HepG2 (cell line): ENCODE measurements around the gene ULK4. TPM values are rescaled to one million over a fixed set of nuclear protein-coding genes. Genes with fewer than 3 reads are reported as not detected.

ENCODE experiments used
- ATAC-seq: fragments of 200-7000 bp; cut with Tn5 transposase; 3 replicates; pipeline ENCODE4 v1.9.1; 2020; ENCODE audit warnings: mild to moderate bottlenecking, moderate library complexity
- BruUV-seq: library from RNA; stranded (reverse); fragments of 400-500 nt; replicated peaks from 2 replicates; lab custom pipeline; 2021; lab: Mats Ljungman, UMichigan
- CTCF ChIA-PET: fragments of 300-600 bp; formaldehyde crosslinking; extraction: SDS; loops from one replicate; lab custom pipeline; 2021; ENCODE audit warnings: low total read pairs, inconsistent platforms, low intra/inter-chr PET ratio; lab: Yijun Ruan, JAX
- POLR2A ChIA-PET: fragments of 350-600 bp; sonication (Branson Sonifier 250); formaldehyde crosslinking; loops from one replicate; lab custom pipeline; 2020; ENCODE audit warnings: antibody characterized with exemption, inconsistent platforms; lab: Yijun Ruan, JAX
- DNase-seq: peaks from one replicate; pipeline ENCODE4 v3.0.0-alpha.2; 2015; ENCODE audit warnings: low spot score
- FAIRE-seq: peaks from 3 replicates; lab custom pipeline; 2011; peaks lifted over from hg19 to GRCh38; lab: Jason Lieb, UNC
- H2AFZ ChIP-seq: one replicate; pipeline ENCODE4 v1.6.1; 2011; ENCODE audit warnings: low read length, inconsistent platforms
- H3K27ac ChIP-seq: fragments of 300-600 bp; 3 replicates; pipeline ENCODE4 v1.8.0; 2011; ENCODE audit warnings: mixed run types, mild to moderate bottlenecking, mixed read lengths, low read length, inconsistent platforms; ENCODE audit not compliant: insufficient read depth; ENCODE audit errors: extremely low read length
- H3K27me3 ChIP-seq, 2 experiments: fragments of 200-600 bp in 1 of 2; 2 replicates in 1 of 2; 3 replicates in 1 of 2; pipeline versions ENCODE4 v1.6.0 to v1.8.0; 2011; ENCODE audit warnings: low read length in 2 of 2, mild to moderate bottlenecking in 2 of 2, moderate library complexity in 2 of 2, inconsistent platforms in 1 of 2; ENCODE audit not compliant: insufficient read depth in 2 of 2, control insufficient read depth in 1 of 2
- H3K36me3 ChIP-seq, 2 experiments: fragments of 200-600 bp in 1 of 2; replicated peaks in 1 of 2; 2 replicates in 1 of 2; 3 replicates in 1 of 2; pipeline versions ENCODE4 v1.5.1 to v1.8.0; 2011; ENCODE audit warnings: low read length in 2 of 2, inconsistent platforms in 1 of 2; ENCODE audit not compliant: insufficient read depth in 2 of 2, control insufficient read depth in 1 of 2
- H3K4me1 ChIP-seq: 2 replicates; pipeline ENCODE4 v1.5.1; 2012; ENCODE audit warnings: low read length, inconsistent platforms; ENCODE audit not compliant: insufficient read depth
- H3K4me2 ChIP-seq: 2 replicates; pipeline ENCODE4 v1.6.0; 2011; ENCODE audit warnings: low read depth, low read length, inconsistent platforms
- H3K4me3 ChIP-seq, 3 experiments: fragments of 200-600 bp in 1 of 3; sonication (generic), shearing (Covaris generic) in 1 of 3; replicated peaks in 1 of 3; 2 replicates each; pipeline ENCODE4 v1.5.1; 2011 to 2016; ENCODE audit warnings: low read length in 3 of 3, inconsistent platforms in 2 of 3, low read depth in 2 of 3, mild to moderate bottlenecking in 2 of 3, control low read depth in 1 of 3, mixed read lengths in 1 of 3; ENCODE audit not compliant: insufficient read depth in 1 of 3
- H3K79me2 ChIP-seq: one replicate; pipeline ENCODE4 v1.6.1; 2011; ENCODE audit warnings: low read length, inconsistent platforms; ENCODE audit not compliant: insufficient read depth
- H3K9ac ChIP-seq: 2 replicates; pipeline ENCODE4 v1.6.0; 2011; ENCODE audit warnings: mild to moderate bottlenecking, low read depth, low read length, inconsistent platforms; ENCODE audit not compliant: insufficient read depth
- H3K9me3 ChIP-seq: 2 replicates; pipeline ENCODE4 v1.5.1; 2012; ENCODE audit warnings: mild to moderate bottlenecking, low read length
- H4K20me1 ChIP-seq: 2 replicates; pipeline ENCODE4 v1.6.0; 2011; ENCODE audit warnings: inconsistent platforms, mild to moderate bottlenecking, low read length, moderate library complexity; ENCODE audit not compliant: insufficient read depth
- GATAD1 ChIP-seq: IDR thresholded peaks from 2 replicates; pipeline ENCODE4 v1.6.1; 2016; ENCODE audit warnings: missing genetic modification reagents, missing compliant biosample characterization
- HNRNPLL ChIP-seq: fragments of 200-400 bp; formaldehyde crosslinking; IDR thresholded peaks from 2 replicates; pipeline ENCODE4 v1.6.1; 2017; ENCODE audit warnings: mild to moderate bottlenecking, low read depth, low read length; ENCODE audit not compliant: poor library complexity, severe bottlenecking
- ZNF557 ChIP-seq: sonication (generic); formaldehyde crosslinking; IDR thresholded peaks from 2 replicates; pipeline ENCODE4 v1.4.0; 2020; ENCODE audit warnings: missing genetic modification reagents
- ZNF615 ChIP-seq: sonication (generic); formaldehyde crosslinking; IDR thresholded peaks from 2 replicates; pipeline ENCODE4 v1.5.0; 2020; ENCODE audit warnings: mild to moderate bottlenecking, missing genetic modification reagents, borderline replicate concordance
- WGBS: methylation state at CpG from one replicate; pipeline ENCODE4 v1.1.6; 2017; ENCODE audit warnings: low lambda C conversion rate; 5-methylcytosine and 5-hydroxymethylcytosine counted together
- in situ Hi-C: cut with HindIII; loops from 2 replicates; pipeline ENCODE4 v1.10.0; 2017; ENCODE audit warnings: low pct_unique_long_range_greater_than_20kb; ENCODE audit not compliant: extremely low pct_ligation_motif_present
- intact Hi-C: fragments of 100-400 bp; cut with micrococcal nuclease; formaldehyde crosslinking; loops from one replicate; pipeline ENCODE4 v1.10.0; 2022; ENCODE audit not compliant: unreplicated experiment
- polyA plus RNA-seq, 8 experiments: library from polyadenylated mRNA; depleted of rRNA in 3 of 8; stranded (reverse) in 7 of 8; unstranded in 1 of 8; fragments of >200 nt; fragmentation: Illumina TruSeq in 4 of 8; extraction: Trizol in 4 of 8; gene quantifications; 2 replicates each; pipeline versions ENCODE4 v1.2.1 to v1.2.3, GENCODE V29; 2011 to 2016; ENCODE audit warnings: low read depth in 4 of 8, missing spikeins in 1 of 8, mixed read lengths in 1 of 8; ENCODE audit not compliant: insufficient read depth in 1 of 8
- total RNA-seq, 5 experiments: library from RNA; depleted of rRNA; stranded (reverse); fragments of >200 nt; fragmentation: Illumina TruSeq; extraction: Trizol; gene quantifications; 2 replicates each; pipeline ENCODE4 v1.2.3, GENCODE V29; 2016; ENCODE audit warnings: low read depth in 1 of 5
- TF ChIP-seq, protein P1 (sequence below): IDR thresholded peaks from 2 replicates; pipeline ENCODE4 v1.6.1; 2016
- TF ChIP-seq, protein P2 (sequence below): sonication (generic); formaldehyde crosslinking; IDR thresholded peaks from 2 replicates; pipeline ENCODE4 v1.4.0; 2020; ENCODE audit warnings: missing genetic modification reagents
- TF ChIP-seq, protein P3 (sequence below): sonication (generic); formaldehyde crosslinking; IDR thresholded peaks from 2 replicates; pipeline ENCODE4 v1.4.0; 2020; ENCODE audit warnings: missing genetic modification reagents, borderline replicate concordance

The ULK4 gene
- total and polyA plus RNA-seq, 2 of the 13 experiments (the other 11 are each of a cell fraction or from before 2014, with no cell fraction given): 6.7 to 11.8 TPM

DNA sequence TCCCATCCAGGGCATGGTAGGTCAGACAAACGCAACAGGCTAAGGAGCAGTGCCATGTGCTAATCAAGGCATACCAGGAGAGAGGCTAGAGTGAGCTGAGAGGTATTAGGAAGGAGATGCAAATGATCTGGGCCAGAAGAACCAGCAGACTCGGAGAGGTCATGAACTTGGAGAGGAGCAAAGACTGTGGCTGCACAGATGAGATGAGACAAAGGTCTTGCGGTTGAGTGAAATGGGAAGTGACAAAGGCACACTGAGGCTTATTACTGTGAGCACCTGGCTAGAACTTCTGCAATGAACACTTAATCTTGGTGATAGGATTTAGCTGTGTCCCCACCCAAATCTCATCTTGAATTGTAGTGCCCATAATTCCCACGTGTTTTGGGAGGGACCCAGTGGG is 380.2 kb downstream of the ULK4 start:
- Histone ChIP-seq H3K79me2 (no peaks in the 10 kb centered on the region), H3K4me2 (no peak overlapping the region), H3K9me3 (no peaks in the 10 kb centered on the region), H3K36me3 (no peaks in the 10 kb centered on the region), H4K20me1 (no peaks in the 10 kb centered on the region; the same call in 1 of the 2 replicates), H3K27ac (no peak overlapping the region), H3K4me1 (no peaks in the 10 kb centered on the region), H3K27me3 (no peaks in the 10 kb centered on the region; a peak in 1 of 5 replicates), H2AFZ (no peak overlapping the region), H3K4me3 (no peak overlapping the region), H3K9ac (no peak overlapping the region)
- no peak for FAIRE-seq
- intact Hi-C loops (no loop called here), in situ Hi-C loops (no loop called here)
- WGBS: 74% methylated on average over 4 of the region's 4 CpGs
- ATAC-seq: no peak
- ChIA-PET CTCF (no interaction called here), POLR2A (no interaction called here)
- DNase-seq: no peak
- BruUV-seq: no TSS peak
- TF ChIP-seq HNRNPLL: no peak
- TF ChIP-seq ZNF615 (CRISPR knock-in tag): no peak
- TF ChIP-seq, protein P1, sequence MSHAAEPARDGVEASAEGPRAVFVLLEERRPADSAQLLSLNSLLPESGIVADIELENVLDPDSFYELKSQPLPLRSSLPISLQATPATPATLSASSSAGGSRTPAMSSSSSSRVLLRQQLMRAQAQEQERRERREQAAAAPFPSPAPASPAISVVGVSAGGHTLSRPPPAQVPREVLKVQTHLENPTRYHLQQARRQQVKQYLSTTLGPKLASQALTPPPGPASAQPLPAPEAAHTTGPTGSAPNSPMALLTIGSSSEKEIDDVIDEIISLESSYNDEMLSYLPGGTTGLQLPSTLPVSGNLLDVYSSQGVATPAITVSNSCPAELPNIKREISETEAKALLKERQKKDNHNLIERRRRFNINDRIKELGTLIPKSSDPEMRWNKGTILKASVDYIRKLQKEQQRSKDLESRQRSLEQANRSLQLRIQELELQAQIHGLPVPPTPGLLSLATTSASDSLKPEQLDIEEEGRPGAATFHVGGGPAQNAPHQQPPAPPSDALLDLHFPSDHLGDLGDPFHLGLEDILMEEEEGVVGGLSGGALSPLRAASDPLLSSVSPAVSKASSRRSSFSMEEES: no peak
- TF ChIP-seq GATAD1 (CRISPR knock-in tag): no peak
- TF ChIP-seq, protein P2, sequence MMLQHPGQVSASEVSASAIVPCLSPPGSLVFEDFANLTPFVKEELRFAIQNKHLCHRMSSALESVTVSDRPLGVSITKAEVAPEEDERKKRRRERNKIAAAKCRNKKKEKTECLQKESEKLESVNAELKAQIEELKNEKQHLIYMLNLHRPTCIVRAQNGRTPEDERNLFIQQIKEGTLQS: no peak
- TF ChIP-seq, protein P3, sequence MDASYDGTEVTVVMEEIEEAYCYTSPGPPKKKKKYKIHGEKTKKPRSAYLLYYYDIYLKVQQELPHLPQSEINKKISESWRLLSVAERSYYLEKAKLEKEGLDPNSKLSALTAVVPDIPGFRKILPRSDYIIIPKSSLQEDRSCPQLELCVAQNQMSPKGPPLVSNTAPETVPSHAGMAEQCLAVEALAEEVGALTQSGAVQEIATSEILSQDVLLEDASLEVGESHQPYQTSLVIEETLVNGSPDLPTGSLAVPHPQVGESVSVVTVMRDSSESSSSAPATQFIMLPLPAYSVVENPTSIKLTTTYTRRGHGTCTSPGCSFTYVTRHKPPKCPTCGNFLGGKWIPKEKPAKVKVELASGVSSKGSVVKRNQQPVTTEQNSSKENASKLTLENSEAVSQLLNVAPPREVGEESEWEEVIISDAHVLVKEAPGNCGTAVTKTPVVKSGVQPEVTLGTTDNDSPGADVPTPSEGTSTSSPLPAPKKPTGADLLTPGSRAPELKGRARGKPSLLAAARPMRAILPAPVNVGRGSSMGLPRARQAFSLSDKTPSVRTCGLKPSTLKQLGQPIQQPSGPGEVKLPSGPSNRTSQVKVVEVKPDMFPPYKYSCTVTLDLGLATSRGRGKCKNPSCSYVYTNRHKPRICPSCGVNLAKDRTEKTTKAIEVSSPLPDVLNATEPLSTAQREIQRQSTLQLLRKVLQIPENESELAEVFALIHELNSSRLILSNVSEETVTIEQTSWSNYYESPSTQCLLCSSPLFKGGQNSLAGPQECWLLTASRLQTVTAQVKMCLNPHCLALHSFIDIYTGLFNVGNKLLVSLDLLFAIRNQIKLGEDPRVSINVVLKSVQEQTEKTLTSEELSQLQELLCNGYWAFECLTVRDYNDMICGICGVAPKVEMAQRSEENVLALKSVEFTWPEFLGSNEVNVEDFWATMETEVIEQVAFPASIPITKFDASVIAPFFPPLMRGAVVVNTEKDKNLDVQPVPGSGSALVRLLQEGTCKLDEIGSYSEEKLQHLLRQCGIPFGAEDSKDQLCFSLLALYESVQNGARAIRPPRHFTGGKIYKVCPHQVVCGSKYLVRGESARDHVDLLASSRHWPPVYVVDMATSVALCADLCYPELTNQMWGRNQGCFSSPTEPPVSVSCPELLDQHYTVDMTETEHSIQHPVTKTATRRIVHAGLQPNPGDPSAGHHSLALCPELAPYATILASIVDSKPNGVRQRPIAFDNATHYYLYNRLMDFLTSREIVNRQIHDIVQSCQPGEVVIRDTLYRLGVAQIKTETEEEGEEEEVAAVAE (CRISPR knock-in tag): no peak
- TF ChIP-seq ZNF557 (CRISPR knock-in tag): no peak
